ENCODE measurements around the gene CD300LF.

The CD300LF gene

DNA sequence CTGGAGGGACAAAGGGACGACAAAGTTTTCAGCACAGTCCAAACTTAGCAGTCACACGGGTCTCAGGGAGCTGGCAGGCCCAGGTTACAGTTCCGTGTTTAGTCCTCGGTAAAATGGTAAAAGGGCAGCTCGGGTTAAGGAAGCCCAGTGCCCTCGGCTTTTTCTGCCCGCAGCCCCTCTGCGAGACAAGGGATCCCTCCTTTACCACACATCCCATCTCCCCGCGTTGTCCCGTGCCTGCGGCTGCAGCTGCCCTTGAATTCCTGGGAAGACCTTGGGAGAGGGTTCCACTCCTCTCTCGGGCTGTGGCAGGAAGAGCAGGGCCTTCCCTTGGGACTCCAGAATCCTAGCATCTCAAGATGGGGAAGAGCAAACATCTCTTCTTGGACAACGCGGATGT, 17.1 kb upstream of the CD300LF start:
- no peak for DNase-seq (ENCODE audit: low spot score)

DNA sequence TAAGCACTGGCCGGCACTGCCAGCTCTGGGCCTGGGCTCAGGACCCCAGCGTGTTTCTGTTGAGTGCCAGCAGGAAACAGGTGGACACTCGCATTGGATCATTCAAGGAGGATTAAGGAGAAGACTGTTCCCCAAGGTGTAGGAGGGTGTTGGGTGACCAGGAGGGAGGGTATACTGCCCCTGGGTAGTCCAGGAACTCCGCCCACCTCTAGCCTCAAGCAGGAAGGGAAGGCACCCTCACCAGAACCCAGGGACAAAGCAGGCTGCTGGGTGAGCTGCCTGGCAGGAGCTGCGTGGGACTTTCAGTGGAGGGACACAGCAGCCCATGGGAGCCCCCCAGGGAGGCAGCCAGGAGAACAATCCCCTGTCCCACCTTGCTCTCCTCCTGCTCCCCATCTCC, 16.6 kb upstream of the CD300LF start:
- DNase-seq (ENCODE audit: low spot score) = no peak

DNA sequence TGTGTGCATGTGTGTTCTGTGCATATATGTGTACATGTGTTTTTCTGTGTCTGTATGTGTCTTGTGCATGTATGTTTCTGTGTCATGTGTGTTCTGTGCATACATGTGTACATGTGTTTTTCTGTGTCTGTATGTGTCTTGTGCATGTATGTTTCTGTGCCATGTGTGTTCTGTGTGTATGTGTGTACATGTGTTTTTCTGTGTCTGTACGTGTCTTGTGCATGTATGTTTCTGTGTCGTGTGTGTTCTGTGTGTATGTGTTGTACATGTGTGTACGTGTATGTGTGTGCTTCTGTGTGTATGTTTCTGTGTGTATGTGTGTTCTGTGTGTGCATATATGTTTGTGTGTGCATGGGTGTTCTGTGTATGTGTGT, 16.0 kb upstream of the CD300LF start:
- DNase-seq (ENCODE audit: low spot score) = no peak

DNA sequence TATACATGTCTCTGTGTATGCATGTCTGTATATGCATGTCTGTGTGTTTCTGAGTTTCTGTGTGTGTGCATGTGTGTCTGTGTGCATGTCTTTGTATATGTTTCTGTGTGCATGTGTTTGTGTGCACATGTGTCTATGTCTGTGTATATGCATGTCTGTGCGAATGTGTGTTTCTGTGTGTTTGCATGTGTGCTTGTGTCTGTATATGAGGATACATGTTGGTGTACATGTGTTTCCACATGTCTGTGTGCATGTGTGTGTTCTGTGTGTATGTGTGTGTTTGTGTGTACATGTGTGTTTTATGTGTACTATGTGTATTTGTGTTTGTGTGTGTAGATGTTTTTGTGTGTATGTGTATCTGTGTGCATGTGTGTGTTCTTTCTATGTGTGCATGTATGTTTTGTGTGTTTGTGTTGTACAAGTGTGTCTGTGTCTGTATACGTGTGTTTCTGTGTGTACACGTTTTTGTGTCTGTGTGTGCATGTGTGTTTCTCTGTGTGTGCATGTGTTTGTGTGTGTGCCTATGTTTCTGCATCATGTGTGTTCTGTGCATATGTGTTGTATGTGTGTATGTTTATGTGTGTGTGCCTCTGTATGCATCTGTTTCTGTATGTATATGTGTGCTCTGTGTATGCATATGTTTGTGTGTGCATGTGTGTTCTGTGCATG, 15.4 kb upstream of the CD300LF start:
- DNase-seq (ENCODE audit: low spot score) = no peak

DNA sequence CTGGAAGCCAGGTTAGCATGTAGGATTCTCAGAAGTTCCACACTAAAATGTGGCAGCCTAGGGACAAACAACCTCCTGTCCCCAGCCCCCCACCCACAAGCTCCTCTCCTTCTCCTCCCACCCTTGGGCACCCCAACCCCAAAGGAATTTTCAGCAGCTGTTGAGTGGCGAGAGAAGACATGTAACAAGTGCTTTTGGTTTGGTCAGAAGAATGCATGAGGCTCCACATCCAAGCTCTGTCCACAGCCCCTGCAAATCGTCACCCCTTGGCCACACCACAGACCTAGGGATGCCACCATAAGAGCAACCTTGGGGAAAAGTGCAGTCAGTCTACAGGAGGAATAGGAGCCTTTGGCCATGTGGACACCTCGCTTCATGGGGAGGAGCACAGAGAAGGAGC, 12.4 kb upstream of the CD300LF start:
- DNase-seq (ENCODE audit: low spot score) = no peak

DNA sequence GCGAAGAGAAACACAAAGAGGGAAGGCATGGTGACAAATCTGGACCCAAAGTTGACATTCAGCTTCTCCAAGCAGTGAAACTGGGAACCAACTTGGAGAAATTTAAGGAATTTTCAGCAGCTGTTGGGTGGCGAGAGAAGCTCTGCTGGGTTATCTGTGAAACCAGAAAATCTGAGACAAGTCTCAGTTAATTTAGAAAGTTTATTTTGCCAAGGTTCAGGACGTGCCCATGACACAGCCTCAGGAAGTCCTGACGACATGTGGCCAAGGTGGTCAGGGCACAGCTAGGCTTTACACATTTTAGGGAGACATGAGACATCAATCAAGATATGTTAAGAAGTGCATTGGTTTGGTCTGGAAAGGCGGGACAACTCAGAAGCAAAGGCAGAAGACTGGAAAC, 11.2 kb upstream of the CD300LF start:
- DNase-seq (ENCODE audit: low spot score) = no peak

DNA sequence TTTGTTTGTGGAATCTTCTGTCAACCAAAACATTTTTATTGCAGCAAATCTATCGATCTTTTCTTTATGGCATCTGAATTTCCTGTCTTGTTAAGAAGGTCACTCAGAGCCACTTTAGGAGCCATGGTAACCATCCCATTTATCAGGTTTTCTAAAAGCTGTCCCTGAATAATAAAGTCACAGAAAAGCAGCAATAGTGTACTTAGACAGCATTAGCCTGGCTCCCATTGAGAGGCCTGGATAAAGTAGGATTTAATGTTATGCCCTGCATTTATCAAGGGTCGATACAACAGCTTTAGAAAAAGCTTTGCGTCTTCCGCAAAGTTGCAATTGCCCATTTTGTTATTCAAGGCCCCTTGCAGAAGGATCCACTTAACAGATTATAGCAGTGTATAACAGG, 10.1 kb upstream of the CD300LF start:
- no peak for DNase-seq (ENCODE audit: low spot score)

- no peak for DNase-seq (ENCODE audit: low spot score)
These were observed 7.8 kb upstream of the CD300LF start for GRCh38 chr17:74720506-74720905.

GRCh38 chr17:74715144-74715543, 2.4 kb upstream of the CD300LF start:
- DNase-seq (ENCODE audit: low spot score) = no peak

- DNase-seq (ENCODE audit: low spot score) = no peak
These were observed 540 bp upstream of the CD300LF start for GRCh38 chr17:74713171-74713755.

DNA sequence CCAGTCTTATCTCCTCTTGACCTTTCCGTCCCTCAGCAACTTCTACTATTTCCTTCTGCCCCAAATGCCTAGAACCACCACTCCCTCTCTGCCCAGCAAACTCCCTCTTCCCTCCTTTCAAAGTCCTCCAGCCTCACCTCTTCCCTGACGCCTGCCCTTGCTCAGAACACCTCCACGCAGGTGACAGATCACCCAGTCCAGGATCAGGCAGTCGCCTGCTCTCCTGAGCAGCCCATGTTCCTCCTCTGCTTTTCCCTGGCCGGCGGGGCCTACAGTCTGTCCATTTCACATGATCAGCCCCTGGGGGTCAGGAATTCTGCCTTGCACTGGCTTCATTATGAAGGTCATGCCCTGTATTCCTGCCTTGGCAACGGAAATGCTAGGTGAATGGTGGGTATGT, 422 bp downstream of the CD300LF start:
- DNase-seq (ENCODE audit: low spot score) = no peak

GRCh38 chr17:74711058-74711824, 1.5 kb downstream of the CD300LF start:
- no peak for DNase-seq (ENCODE audit: low spot score)

GRCh38 chr17:74704544-74704943, 8.2 kb downstream of the CD300LF start:
- DNase-seq (ENCODE audit: low spot score) = no peak

- DNase-seq (ENCODE audit: low spot score) = no peak
These were observed 9.4 kb downstream of the CD300LF start for GRCh38 chr17:74703311-74703710.

DNA sequence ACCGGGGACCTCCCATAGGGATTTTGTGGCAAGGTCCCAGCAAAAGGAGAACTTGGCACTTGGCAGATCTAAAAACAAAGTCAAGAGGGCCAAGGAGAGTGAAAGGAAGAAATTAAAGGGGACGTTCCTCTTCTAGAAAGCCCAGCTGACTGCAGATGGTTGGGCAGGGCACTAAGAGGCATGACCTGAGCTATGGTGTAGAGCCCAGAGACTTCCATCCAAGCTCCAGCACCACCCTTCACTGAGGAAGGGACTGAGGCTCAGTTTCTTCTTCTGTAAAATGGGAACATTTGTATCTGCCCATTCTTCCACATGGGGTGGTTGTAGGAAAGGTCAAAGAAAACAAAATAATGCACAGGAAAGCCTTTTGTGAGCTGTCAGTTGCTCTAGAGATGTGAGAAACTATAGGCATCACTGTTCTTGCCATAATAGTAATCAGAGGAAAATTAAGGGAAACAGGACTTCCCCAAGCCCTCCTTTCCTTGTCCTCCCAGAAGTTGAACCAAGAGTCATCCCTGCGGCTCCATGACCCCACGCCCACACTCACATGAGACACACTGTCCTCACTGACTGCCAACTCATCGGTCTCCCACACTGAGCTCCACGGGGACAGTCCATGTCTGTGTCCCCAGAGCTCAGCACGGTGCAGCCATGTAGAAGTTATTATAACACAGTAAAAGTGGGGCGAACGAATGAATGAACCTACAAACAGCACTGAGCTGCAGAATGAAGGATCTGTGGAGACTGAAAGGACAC, 10.4 kb downstream of the CD300LF start:
- no peak for DNase-seq (ENCODE audit: low spot score)

GRCh38 chr17:74699236-74699635, 13.5 kb downstream of the CD300LF start:
- DNase-seq (ENCODE audit: low spot score) = no peak

GRCh38 chr17:74698069-74698468, 14.7 kb downstream of the CD300LF start:
- DNase-seq (ENCODE audit: low spot score) = no peak

DNA sequence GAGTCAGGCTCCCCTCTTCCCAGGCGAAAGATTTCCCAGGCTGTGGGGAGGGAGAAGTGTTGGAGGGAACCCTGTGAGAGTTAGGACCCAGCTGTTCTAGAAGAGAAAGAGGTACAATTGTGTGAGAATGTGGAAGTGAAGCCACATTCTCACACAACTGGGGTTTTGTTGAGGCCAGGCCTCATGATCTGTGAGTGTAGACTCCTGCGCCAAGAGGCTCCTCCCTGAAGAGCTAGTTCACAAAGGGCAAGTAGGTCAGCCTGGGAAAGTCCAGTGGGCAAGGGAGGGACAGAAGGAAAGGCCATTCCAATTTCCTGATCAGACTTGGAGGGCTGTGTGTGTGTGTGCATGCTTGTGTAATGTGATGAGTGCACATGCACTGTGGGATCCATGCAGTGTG, 15.2 kb downstream of the CD300LF start:
- DNase-seq (ENCODE audit: low spot score) = no peak

DNA sequence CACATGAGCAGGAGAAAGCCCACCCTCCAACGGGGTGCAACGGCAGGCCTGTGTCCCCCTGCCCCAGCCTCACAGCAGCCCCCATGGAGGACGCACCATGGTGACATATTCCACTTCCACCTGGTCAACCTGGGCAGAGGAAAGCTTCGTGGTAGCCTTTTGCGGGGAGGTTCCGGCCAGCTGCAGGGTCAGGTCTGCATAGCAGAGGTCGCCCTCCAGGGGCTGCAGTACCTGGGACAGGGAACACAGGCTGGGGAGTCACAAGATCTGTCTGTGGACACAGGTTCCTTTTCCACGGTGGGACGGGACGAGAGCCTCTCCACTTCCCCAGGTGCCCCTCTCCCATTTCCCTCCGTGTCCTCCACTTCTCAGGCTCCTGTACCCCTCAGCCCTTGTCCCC, 17.1 kb downstream of the CD300LF start:
- DNase-seq (ENCODE audit: low spot score) = no peak

GRCh38 chr17:74694081-74694480, 18.6 kb downstream of the CD300LF start:
- DNase-seq (ENCODE audit: low spot score) = no peak

DNA sequence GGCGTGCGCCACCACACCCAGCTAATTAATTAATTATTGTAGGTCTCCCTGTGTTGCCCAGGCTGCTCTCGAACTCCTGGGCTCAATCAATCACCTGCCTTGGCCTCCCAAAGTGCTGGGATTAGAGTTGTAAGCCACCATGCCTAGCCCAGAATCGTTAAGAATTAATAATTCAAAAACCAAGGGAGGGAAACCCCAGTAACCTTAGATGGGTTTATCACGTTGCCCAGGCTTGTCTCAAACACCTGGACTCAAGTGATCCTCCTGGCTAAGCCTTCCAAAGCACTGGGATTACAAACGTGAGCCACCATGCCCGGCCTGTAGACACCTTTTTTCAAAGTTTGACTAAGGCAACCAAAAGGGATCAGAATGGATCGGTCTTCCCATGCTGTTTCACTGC, 21.6 kb downstream of the CD300LF start:
- no peak for DNase-seq (ENCODE audit: low spot score)

- DNase-seq (ENCODE audit: low spot score) = no peak
These were observed 22.3 kb downstream of the CD300LF start for GRCh38 chr17:74690409-74690825.

- no peak for DNase-seq (ENCODE audit: low spot score)
These were observed 24.8 kb downstream of the CD300LF start for GRCh38 chr17:74687886-74688285.

Measured in COLO829 (cell line).